HG02981 (cell line): ENCODE data around the gene PLXNB2.
"Not testable (repeated sequence)": the region's sequence is repeated elsewhere in the genome, so short reads cannot be mapped to it uniquely, and the experiment has no call there.

ENCODE experiments used
- ATAC-seq: cut with Tn5 transposase; IDR thresholded peaks from one replicate; pipeline ENCODE4 v1.9.1; 2021; ENCODE audit warnings: mild to moderate bottlenecking, moderate library complexity; ENCODE audit not compliant: unreplicated experiment

PLXNB2 gene, protein sequence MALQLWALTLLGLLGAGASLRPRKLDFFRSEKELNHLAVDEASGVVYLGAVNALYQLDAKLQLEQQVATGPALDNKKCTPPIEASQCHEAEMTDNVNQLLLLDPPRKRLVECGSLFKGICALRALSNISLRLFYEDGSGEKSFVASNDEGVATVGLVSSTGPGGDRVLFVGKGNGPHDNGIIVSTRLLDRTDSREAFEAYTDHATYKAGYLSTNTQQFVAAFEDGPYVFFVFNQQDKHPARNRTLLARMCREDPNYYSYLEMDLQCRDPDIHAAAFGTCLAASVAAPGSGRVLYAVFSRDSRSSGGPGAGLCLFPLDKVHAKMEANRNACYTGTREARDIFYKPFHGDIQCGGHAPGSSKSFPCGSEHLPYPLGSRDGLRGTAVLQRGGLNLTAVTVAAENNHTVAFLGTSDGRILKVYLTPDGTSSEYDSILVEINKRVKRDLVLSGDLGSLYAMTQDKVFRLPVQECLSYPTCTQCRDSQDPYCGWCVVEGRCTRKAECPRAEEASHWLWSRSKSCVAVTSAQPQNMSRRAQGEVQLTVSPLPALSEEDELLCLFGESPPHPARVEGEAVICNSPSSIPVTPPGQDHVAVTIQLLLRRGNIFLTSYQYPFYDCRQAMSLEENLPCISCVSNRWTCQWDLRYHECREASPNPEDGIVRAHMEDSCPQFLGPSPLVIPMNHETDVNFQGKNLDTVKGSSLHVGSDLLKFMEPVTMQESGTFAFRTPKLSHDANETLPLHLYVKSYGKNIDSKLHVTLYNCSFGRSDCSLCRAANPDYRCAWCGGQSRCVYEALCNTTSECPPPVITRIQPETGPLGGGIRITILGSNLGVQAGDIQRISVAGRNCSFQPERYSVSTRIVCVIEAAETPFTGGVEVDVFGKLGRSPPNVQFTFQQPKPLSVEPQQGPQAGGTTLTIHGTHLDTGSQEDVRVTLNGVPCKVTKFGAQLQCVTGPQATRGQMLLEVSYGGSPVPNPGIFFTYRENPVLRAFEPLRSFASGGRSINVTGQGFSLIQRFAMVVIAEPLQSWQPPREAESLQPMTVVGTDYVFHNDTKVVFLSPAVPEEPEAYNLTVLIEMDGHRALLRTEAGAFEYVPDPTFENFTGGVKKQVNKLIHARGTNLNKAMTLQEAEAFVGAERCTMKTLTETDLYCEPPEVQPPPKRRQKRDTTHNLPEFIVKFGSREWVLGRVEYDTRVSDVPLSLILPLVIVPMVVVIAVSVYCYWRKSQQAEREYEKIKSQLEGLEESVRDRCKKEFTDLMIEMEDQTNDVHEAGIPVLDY (N-terminal part only)

DNA sequence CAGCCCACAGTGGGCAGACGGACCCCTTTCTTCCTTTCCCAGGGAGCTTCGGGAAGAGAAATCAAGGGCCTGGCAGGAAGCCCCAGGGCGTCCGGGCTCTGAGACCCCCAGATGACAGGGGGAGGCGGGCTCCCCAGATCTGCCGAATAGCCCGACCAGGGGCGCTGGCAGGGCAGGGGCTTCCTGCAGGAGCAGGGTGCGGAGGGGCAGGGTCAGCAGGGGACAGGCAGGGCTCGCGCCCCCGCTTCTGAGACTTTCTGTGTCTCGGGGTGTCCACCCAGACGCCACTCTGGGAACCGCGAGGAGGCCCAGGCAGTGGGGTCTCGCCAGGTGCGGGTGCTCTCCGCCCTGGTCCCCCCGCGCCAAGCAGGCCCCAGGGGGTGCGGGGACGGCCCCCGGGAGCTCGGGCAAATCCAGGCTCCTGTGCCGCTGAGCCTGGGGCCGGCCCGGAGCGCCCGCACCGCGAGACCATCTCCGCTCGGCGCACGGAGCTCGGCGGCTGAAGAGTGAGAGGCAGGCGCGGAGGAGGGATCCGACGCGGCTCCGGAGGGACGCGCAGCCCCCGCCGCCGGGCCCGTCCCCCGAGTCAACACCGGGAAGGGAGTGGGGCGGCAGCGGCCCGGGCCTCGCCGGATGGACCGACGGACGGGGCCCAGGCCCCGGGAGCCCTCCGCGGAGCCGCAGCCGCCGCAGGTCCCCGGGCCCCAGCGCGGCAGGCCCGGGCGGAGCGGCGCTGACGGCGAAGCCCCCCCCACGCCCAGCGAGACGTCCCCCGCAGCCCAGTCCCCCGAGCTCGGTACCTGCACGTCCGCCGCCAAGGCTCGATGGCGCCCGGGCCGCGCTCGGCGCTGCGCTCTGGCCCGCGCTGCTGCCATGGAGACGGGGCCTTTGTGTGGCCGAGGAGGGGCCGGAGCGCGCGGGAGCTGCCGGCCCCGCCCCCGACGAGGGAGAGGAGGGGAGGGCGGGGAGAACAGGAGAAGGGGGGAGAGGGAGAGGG, at the start of gene PLXNB2:
TSS of gene PLXNB2 (minus strand) at position 894 of the 997 bp plus-strand sequence. CDS start 17,062 bp downstream, outside the sequence.
- no peak for ATAC-seq

DNA sequence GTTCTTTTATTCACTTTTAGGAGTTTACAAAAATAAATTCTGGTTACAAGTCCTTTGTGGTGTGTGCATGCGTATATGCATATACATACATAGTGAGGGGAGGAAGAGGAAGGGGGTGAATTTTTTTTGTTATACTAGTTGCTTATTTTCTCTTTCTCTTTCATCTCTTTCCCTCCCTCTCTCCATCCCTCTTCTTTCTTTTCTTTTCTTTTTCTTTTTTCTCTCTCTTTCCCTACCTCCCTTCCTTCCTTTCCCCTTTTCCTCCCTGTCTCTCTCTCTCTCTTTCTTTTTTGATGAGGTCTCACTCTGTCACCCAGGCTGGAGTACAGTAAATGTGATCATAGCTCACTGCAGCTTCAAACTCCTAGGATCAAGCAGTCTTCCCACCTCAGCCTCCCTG, 49.8 kb upstream of the PLXNB2 start:
- ATAC-seq = no peak

DNA sequence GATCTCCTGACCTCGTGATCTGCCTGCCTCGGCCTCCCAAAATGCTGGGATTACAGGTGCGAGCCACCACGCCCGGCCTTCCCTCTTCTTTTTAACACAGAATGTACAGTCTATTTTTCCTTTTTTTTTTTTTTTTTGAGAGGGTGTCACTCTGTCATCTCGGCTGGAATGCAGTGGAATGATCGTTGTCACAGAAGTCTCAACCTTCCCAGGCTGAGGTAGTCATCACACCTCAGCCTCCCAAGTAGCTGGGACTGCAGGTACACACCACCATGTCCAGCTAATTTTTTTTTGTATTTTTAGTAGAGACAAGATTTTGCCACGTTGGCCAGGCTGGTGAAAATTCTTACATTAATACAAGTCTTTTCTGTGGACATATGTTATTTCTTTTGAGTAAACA, 48.7 kb upstream of the PLXNB2 start:
- ATAC-seq = no peak

DNA sequence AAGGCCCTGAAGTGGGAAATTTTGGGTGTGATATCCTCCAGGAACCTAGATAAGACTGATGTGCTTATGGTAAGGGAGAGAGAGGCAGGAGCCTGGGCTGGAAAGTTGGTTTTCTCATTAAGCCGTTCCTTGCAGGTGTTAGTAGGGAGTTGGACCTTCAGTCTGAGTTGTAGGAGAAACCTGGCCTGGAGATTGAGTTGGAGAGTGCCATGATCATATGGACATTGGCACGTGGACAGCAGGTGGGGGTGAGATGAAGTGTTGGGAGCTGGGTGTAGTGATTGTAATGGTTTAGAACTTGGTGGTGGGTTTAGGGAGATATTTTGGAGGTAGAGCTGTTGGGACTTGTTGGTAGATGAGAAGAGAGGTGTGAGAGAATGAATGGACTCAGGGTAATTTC, 40.6 kb upstream of the PLXNB2 start:
- no peak for ATAC-seq

DNA sequence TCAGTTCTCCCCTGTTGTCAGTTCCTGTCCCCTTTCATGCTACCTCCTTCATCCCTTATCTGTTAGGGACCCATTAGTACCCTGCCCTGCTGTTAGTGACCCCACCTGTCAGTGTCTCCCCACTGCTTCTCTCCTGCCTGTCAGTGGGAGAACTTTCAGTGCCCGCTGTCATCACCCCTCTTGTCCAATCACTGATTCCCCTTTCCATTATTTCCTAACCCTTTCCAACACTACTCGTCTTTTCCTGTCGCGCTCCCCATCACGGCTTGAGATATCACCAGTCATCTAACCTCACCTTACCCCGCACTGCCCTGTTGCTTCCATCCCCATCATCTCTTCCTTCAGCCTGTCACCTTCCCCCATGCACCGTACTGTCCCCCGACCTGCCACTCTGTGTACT, 39.7 kb upstream of the PLXNB2 start:
- ATAC-seq = no peak

DNA sequence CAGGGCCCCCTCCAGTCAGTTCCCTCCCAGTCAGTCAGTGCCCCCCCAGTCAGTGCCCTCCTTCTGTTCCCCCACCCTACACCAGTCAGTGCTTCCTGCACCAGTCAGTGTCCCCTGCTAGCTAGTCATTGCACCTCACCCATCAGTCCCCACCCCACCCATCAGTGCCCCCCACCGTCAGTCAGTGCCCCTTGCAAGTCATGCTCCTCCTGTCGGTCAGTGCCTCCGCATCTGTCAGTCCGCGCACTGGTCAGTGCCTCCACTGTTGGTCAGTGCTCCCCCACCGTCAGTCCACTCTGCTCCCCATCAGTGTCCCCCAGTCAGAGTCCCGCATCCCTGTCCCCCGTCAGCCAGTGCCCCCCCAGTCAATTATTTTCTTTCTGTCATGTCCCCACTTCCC, 39.0 kb upstream of the PLXNB2 start:
- ATAC-seq = no peak

DNA sequence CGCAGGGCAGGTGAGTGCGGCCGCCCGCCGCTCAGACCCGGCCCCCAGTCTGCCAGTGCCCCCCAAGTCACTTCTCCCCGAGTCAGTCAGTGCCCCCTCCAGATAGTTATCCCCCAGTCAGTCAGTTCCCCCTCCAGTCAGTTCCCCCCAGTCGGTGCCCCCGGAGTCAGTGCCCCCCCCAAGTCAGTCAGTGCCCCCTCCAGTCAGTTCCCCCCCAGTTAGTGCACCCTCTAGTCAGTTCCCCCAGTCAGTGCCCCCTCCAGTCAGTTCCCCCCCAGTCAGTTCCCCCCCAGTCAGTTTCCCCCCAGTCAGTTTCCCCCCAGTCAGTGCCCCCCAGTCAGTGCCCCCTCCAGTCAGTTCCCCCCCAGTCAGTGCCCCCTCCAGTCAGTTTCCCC, 36.1 kb upstream of the PLXNB2 start:
- ATAC-seq = no peak

DNA sequence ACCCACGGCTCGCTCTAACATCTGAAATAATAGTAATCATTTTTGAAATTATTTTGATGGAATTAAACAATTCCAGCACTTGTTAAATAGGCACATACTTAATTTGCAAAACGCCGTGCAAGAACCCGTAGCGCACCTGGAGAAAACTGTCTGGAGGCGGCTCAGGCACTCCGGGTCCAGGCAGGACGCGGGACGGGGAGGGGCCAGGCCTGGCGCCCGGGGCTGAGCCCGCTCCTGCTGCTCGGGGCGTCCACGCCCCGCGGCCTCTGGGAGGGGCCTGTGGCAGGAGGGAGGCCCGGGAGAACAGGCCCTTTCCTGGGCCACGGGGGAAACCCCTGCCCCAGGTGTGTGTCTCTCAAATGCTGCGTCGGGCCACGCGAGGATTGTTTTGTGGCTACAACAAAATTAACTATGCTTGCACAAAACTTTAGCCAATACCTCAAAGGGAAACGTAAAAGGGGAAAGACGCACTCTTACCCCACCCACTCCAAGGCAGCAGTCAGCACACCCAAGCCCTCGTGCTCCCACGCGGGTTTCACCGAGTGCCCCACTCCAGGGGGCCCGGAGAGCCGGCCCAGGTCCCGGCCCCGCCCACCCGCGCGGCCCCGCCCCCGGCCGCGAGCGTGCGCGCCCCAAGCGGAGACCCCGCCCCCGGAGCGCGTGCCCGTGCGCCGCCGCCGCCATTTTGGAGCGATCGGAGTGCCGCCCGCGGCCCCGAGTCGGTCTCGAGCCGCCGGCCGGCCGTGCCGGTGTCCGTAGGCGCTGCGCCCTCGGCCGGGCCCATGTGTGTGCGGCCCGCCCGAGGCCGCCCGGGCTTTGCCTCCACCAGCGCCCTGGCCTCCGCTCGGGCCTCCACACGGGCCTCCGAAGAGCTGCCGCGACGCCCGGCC, 35.5 kb upstream of the PLXNB2 start, which contains the start of gene PPP6R2:
TSS of gene PPP6R2 (plus strand) at position 677 of the 890 bp plus-strand sequence. CDS start 50,582 bp downstream, outside the sequence.
- peak; percentile 68 for ATAC-seq

DNA sequence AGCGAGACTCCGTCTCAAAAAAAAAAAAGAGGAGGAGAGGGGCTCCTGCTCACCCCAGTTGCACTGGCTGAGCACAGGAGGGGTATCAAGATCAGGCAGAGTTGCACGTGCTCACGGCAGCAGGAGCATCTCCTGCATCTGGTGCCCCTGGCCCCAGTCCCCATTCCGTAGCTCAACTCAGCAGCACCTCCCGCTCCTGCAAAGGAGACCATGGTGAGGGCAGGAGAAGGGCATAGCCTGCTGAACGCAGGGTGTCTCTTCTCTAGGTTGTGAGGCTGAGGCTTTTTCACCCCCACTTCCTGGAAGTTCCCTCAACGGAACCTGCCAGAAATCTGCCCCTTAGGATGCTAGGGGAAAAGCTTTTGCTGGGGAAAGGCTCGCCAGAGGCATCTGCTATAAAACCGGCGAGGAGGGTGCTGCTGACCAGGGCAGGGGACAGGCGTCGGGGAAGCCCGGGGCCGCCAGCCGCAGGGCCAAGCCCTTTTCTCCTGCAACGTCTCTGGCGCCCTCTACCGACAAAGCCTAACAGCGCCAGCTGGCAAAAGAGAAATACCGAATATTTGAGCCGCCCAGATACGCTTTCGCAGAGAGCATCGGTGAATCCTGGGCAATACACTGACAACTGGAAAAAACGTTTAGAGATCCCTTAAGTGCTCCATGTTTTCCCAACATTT, 34.7 kb upstream of the PLXNB2 start:
- no peak for ATAC-seq

DNA sequence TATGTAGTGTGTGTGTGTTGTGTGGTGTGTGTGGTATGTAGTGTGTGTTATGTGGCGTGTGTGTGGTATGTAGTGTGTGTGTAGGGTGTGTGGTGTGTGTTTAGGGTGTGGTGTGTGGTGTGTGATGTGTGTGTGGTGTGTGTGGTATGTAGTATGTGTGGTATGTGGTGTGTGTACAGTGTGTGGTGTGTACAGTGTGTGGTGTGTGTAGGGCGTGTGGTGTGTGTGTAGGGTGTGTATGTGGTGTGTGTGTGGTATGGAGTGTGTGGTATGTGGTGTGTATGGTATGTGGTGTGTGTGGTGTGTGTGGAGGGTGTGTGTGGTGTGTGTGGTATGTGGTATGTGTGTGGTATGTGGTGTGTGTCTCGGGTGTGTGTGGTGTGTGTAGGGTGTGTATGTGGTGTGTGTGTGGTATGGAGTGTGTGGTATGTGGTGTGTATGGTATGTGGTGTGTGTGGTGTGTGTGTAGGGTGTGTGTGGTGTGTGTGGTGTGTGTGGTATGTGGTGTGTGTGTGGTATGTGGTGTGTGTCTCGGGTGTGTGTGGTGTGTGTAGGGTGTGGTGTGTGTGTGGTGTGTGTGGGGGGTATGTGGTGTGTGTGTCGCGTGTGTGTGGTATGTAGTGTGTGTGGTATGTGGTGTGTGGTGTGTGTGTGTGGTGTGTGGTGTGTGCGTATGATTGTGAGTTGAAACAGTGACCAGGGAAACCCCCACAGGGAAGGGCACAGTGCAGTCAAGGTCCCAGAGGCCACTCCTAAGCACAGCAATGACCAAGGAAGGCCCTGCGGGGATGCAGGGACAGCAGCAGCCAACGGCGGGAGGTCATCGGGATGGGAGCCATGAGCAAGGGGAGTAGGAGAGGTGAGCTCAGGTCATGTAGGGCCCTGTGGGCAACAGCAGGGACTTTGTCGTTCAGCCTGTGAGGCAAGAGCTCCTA, 32.8 kb upstream of the PLXNB2 start:
- no peak for ATAC-seq

DNA sequence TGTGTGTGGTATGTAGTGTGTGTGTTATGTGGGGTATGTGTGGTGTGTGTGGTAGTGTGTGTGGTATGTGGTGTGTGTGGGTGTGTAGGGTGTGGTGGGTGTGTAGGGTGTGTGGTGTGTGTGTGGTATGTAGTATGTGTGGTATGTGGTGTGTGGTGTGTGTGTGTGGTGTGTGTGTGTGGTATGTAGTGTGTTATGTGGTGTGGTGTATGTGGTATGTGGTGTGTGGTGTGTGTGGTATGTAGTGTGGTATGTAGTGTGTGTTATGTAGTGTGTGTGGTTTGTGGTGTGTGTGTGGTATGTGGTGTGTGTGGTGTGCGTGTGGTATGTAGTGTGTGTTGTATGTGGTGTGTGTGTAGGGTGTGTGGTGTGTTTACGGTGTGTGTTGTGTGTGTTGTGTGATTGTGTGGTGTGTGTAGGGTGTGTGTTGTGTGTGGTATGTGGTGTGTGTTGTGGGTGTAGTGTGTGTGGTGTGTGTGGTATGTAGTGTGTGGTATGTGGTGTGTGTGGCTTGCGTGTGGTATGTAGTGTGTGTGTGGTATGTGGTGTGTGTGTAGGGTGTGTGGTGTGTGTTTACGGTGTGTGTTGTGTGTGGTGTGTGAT, 31.5 kb upstream of the PLXNB2 start:
- ATAC-seq = no peak

DNA sequence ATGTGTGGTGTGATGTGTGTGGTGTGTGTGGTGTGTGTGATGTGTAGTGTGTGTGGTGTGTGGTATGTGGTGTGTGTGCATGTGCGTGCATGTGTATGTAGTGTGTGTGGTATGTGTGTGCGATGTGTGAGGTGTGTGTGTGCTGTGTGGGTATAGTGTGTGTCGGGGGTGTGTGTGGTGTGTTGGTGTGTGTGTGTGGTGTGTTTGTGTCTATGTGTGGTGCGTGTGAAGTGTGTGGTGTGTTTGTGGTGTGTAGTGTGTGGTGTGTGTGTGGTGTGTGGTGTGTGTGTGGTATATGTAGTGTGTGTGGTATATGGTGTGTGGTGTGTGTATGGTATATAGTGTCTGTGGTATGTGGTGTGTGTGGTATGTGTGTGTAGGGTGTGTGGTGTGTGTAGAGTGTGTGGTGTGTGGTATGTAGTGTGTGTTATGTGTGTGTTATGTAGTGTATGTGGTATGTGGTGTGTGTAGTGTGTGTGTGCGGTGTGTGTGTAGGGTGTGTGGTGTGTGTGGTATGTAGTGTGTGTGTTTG, 30.7 kb upstream of the PLXNB2 start:
- ATAC-seq = no peak

DNA sequence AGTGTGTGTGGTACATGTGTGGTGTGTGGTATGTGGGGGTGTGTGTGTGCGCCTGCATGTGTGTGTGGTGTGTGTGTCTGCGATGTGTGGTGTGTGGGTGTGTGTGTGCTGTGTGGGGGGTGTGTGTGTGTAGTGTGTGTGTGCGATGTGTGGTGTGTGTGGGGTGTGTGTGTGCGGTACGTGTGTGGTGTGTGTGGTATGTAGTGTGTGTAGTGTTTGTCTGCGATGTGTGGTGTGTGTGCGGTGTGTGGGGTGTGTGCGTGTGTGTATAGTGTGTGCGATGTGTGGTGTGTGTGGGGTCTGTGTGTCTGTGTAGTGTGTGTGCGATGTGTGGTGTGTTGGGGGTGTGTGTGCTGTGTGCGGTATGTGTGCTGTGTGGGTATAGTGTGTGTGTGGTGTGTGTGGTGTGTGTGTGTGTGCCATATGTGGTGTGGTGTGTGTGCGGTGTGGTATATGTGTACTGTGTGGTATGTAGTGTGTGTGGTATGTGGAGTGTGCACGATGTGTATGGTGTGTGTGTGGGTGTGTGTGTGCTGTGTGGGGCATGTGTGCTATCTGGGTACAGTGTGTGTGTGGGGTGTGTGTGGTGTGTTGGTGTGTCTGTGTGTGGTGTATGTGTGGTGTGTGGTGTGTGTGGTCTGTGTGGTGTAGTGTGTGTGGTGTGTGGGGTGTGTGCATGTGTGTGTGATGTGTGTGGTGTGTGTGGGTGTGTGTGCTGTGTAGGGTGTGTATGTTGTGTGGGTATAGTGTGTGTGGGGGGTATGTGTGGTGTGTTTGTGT, 30.0 kb upstream of the PLXNB2 start:
- no peak for ATAC-seq

DNA sequence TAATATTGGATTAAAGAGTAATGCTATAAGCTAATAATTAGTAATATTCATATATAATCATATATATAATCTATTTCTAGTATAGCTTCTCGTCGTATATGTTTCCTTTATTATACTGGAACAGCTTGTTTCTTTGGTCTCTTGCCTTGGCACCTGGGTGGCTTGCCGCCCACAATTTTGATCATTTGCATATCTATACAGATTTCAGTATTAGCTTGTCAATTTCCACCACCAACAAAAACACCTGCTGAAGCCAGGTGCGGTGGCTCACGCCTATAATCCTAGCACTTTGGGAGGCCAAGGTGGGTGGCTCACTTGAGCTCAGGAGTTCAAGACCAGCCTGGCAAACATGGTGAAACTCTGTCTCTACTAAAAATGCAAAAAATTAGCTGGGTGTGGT, 27.0 kb upstream of the PLXNB2 start:
- not testable (repeated sequence) for ATAC-seq

DNA sequence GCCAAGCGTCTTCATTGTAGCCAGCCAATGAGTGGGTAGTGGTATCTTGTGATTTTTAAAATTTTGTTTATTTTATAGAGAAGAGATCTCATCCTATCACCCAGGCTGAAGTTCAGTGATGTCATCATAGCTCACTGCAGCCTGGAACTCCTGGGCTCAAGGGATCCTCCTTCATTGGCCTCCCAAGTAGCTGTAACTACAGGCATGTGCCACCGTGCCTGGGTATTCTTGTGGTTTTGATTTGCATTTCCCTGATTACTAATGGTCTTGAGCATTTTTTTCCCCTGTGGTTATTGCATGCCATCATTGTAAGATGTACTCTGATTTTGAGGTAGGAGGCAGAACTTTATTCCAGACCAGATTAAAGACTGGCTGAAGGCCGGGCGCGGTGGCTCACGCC, 21.8 kb upstream of the PLXNB2 start:
- no peak for ATAC-seq

DNA sequence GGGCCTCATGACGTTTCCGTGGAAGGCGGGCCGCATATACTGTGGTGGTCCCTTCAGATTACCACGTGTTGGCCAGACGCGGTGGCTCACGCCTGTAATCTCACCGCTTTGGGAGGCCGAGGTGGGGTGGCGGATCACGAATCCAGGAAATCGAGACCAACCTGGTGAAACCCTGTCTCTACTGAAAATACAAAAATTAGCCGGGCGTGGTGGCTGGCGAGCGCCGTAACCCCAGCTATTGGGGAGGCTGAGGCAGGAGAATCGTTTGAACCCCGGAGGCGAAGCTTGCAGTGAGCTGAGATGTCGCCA, 20.2 kb upstream of the PLXNB2 start:
- no peak for ATAC-seq
